ENCODE data around the gene ACOX2. TPM values are rescaled to one million over a fixed set of nuclear protein-coding genes. Genes with fewer than 3 reads are reported as not detected.

The ACOX2 gene
- total RNA-seq, 1 experiment from 2014 or later, result 1.1 TPM

DNA sequence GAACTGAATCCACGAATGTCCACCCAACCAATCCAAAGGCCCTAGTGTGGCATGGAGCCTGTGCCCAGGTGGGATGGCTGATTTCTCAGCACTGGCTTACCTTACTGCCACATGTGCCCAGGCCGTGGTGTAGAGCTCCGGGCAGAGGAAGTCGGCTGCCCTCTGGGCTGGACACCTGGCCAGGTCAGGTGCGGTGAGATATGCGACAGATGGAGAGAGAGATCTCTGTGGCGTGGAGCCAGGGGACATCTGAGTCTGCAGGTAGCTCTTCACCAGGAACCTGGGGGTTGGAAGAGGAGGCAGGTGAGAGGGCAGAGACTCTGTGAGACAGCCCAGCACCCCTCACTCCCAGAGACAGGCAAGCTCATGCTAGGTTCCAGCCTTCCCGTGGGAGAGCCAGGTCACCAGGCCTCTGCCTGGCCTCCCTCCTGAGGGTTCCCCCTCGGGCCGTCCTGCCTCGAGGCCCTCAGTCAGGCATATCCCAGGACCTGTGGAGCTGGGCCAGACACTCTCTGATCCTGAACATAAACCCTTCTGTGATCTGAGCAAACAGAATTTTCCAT lies 12.6 kb downstream of the ACOX2 start:
- CTCF ChIA-PET, result no interaction called here
- Mint-ChIP-seq H3K27me3 (ENCODE audit: unreplicated experiment) (no peaks in the 10 kb centered on the region), H3K36me3 (ENCODE audit: insufficient read depth, unreplicated experiment) (peaks cover 5% of the 10 kb centered on the region), H3K4me1 (ENCODE audit: low read depth, unreplicated experiment) (peaks cover 28% of the 10 kb centered on the region), H3K9me3 (ENCODE audit: low read depth, unreplicated experiment) (peaks cover 3% of the 10 kb centered on the region), H3K4me3 (ENCODE audit: low read depth, unreplicated experiment) (no peak overlapping the region), H3K27ac (ENCODE audit: unreplicated experiment) (no peak overlapping the region)
- intact Hi-C loops (cut with micrococcal nuclease; ENCODE audit: unreplicated experiment), result no loop called here
- TF ChIP-seq, protein P1, sequence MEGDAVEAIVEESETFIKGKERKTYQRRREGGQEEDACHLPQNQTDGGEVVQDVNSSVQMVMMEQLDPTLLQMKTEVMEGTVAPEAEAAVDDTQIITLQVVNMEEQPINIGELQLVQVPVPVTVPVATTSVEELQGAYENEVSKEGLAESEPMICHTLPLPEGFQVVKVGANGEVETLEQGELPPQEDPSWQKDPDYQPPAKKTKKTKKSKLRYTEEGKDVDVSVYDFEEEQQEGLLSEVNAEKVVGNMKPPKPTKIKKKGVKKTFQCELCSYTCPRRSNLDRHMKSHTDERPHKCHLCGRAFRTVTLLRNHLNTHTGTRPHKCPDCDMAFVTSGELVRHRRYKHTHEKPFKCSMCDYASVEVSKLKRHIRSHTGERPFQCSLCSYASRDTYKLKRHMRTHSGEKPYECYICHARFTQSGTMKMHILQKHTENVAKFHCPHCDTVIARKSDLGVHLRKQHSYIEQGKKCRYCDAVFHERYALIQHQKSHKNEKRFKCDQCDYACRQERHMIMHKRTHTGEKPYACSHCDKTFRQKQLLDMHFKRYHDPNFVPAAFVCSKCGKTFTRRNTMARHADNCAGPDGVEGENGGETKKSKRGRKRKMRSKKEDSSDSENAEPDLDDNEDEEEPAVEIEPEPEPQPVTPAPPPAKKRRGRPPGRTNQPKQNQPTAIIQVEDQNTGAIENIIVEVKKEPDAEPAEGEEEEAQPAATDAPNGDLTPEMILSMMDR (IDR thresholded peaks at IDR 0.05; ENCODE audit: unreplicated experiment), result no peak
- no peak for DNase-seq
- BruUV-seq (replicated peaks), result no TSS peak

DNA sequence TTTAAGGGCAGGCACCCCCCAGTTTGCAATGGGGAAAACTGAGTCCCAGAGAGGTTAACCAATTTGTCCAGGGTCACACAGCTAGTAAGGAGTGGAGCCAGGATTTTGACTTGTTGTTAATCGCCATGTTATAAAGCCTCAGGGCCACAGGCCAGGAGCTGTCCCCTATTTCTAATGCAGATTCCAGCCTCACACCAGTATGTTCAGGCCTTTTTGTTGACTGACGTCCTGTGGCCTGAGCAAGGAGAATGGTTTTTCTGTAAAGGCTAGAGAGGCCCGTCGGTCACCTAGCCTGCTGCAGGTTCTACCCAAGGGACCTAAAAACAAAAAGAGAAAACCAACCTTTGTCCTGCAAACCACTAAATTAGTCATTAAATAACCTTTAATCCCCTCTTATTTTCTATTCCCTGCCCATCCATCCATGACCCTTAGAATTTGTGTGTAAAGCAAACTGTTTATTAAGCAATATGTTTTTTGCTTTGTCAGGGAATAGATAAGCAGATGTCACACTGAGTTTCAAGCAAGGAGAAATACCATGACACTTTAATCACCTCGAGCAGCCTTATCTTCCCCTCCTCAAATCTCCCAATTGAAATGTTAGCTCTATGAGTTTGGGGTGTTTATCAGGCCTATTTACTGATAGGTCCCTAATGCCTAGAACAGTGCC lies 14.1 kb downstream of the ACOX2 start:
- CTCF ChIA-PET, result interaction anchor here (1.2 kb wide), 1 partner anchor 31 kb away, joined by 3 read pairs; the partner anchor contains the start of gene KCTD6
- Mint-ChIP-seq H3K36me3 (ENCODE audit: insufficient read depth, unreplicated experiment) (peaks cover 5% of the 10 kb centered on the region), H3K4me1 (ENCODE audit: low read depth, unreplicated experiment) (peaks cover 20% of the 10 kb centered on the region), H3K27ac (ENCODE audit: unreplicated experiment) (no peak overlapping the region), H3K27me3 (ENCODE audit: unreplicated experiment) (no peaks in the 10 kb centered on the region), H3K9me3 (ENCODE audit: low read depth, unreplicated experiment) (peaks cover 3% of the 10 kb centered on the region), H3K4me3 (ENCODE audit: low read depth, unreplicated experiment) (no peak overlapping the region)
- no TSS peak for BruUV-seq (replicated peaks)
- intact Hi-C loops (cut with micrococcal nuclease; ENCODE audit: unreplicated experiment), result no loop called here
- DNase-seq, result no peak
- TF ChIP-seq, protein P1 (IDR thresholded peaks at IDR 0.05; ENCODE audit: unreplicated experiment), result no peak

DNA sequence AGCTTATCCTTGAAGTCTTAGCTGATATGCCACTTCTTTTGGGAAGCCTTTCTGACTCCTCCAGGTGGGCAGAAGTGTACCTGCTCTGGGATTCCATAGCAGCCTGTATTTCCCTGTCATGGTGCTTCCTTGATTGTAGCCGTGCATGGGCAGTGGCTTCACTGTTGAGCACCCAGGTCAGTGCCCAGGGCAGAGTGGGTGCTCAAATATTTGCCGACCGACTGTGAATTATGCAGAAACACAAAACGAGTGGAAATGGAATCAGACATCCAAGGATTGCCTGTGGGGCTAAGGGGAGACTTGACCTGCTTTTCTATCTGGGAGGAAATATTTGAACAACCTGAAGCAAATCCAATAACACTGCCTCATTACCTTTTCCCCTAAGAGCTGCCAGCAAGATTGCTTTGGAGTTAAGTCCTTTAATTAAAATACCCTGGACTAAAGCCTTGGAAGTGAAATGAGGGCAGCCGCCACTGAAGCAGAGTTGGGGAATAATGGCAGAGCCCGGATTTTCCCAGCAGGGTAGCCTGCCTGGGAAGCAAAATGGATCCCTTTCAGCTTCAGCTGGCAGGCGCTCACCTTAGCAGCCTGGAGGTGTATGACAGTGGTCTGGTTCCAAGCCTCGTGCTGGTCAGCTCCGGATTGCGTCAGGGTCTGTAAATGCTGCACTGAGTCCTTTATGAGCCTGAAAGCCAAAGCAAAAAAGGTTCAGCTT lies 14.9 kb downstream of the ACOX2 start:
- TF ChIP-seq, protein P1 (IDR thresholded peaks at IDR 0.05; ENCODE audit: unreplicated experiment), result no peak

DNA sequence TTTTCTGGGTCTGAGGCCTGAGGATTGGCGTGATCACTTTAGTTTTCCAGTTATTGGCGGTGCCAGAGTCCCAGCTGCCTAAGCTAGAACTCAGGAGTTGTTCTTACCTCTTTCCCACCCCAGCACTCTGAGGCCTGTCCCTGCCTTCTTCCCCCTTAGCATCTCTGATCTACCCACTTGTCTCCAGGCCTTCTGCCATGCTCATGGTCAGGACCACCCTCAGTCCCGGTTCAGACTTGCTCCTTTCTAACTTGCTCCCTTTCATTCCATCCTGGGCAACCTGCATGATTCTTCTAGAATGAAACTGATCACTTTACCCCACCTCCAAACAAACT lies 15.7 kb downstream of the ACOX2 start:
- Mint-ChIP-seq H3K27ac (ENCODE audit: unreplicated experiment) (no peak overlapping the region), H3K9me3 (ENCODE audit: low read depth, unreplicated experiment) (no peaks in the 10 kb centered on the region), H3K36me3 (ENCODE audit: insufficient read depth, unreplicated experiment) (no peaks in the 10 kb centered on the region), H3K4me3 (ENCODE audit: low read depth, unreplicated experiment) (no peak overlapping the region), H3K27me3 (ENCODE audit: unreplicated experiment) (no peaks in the 10 kb centered on the region), H3K4me1 (ENCODE audit: low read depth, unreplicated experiment) (peaks cover 12% of the 10 kb centered on the region)
- BruUV-seq (replicated peaks), result no TSS peak
- TF ChIP-seq, protein P1 (IDR thresholded peaks at IDR 0.05; ENCODE audit: unreplicated experiment), result no peak
- intact Hi-C loops (cut with micrococcal nuclease; ENCODE audit: unreplicated experiment), result no loop called here
- CTCF ChIA-PET, result no interaction called here
- no peak for DNase-seq

More for the DNA sequence above, 14.9 kb downstream of the ACOX2 start:
- Mint-ChIP-seq H3K36me3 (ENCODE audit: insufficient read depth, unreplicated experiment) (peaks cover 4% of the 10 kb centered on the region), H3K27ac (ENCODE audit: unreplicated experiment) (no peak overlapping the region), H3K4me1 (ENCODE audit: low read depth, unreplicated experiment) (peaks cover 18% of the 10 kb centered on the region), H3K27me3 (ENCODE audit: unreplicated experiment) (no peaks in the 10 kb centered on the region), H3K4me3 (ENCODE audit: low read depth, unreplicated experiment) (no peak overlapping the region), H3K9me3 (ENCODE audit: low read depth, unreplicated experiment) (peaks cover 3% of the 10 kb centered on the region)
- BruUV-seq (replicated peaks), result no TSS peak
- CTCF ChIA-PET, result interaction anchor here (1.2 kb wide), 1 partner anchor 30 kb away, joined by 3 read pairs; the partner anchor contains the start of gene KCTD6
- intact Hi-C loops (cut with micrococcal nuclease; ENCODE audit: unreplicated experiment), result no loop called here
- no peak for DNase-seq

Data from Calu3 (cell line).